ENCODE measurements around the gene CELA2A.
A peak's percentile ranks its signal among the peaks of the same experiment; 100 is the strongest.

Gene CELA2A

GRCh38 chr1:15414445-15414983 is 42.0 kb upstream of the CELA2A start:
- Histone ChIP-seq H3K9ac (ENCODE audit: low read depth, low read length) (no peak overlapping the region), H3K36me3 (ENCODE audit: insufficient read depth, low read length) (peaks cover 13% of the 10 kb centered on the region), H3K9me3 (replicated peaks; ENCODE audit: low read length) (no peaks in the 10 kb centered on the region), H3K27me3 (ENCODE audit: control insufficient read depth, insufficient read depth, low read length) (no peaks in the 10 kb centered on the region), H3K4me3 (ENCODE audit: low read length) (no peak overlapping the region), H3K4me1 (ENCODE audit: control insufficient read depth, insufficient read depth, low read length) (peaks cover 56% of the 10 kb centered on the region), H3K4me2 (ENCODE audit: low read length) (no peak overlapping the region)

GRCh38 chr1:15417059-15417934 is 39.2 kb upstream of the CELA2A start:
- H3K4me2 ChIP-seq (ENCODE audit: low read length) = peak overlapping the region; percentile 73
- H3K4me1 ChIP-seq (ENCODE audit: control insufficient read depth, insufficient read depth, low read length) = peaks cover 44% of the 10 kb centered on the region
- no peaks in the 10 kb centered on the region for H3K9me3 ChIP-seq (replicated peaks; ENCODE audit: low read length)
- H3K9ac ChIP-seq (ENCODE audit: low read depth, low read length) = no peak overlapping the region
- peaks cover 13% of the 10 kb centered on the region for H3K36me3 ChIP-seq (ENCODE audit: insufficient read depth, low read length)
- no peaks in the 10 kb centered on the region for H3K27me3 ChIP-seq (ENCODE audit: control insufficient read depth, insufficient read depth, low read length)
- peak overlapping the region; percentile 26 for H3K4me3 ChIP-seq (ENCODE audit: low read length)

GRCh38 chr1:15418806-15419515 is 37.6 kb upstream of the CELA2A start:
- no peak overlapping the region for H3K4me2 ChIP-seq (ENCODE audit: low read length)
- peaks cover 13% of the 10 kb centered on the region for H3K36me3 ChIP-seq (ENCODE audit: insufficient read depth, low read length)
- peaks cover 35% of the 10 kb centered on the region for H3K4me1 ChIP-seq (ENCODE audit: control insufficient read depth, insufficient read depth, low read length)
- H3K27me3 ChIP-seq (ENCODE audit: control insufficient read depth, insufficient read depth, low read length) = no peaks in the 10 kb centered on the region
- H3K4me3 ChIP-seq (ENCODE audit: low read length) = no peak overlapping the region
- no peaks in the 10 kb centered on the region for H3K9me3 ChIP-seq (replicated peaks; ENCODE audit: low read length)
- no peak overlapping the region for H3K9ac ChIP-seq (ENCODE audit: low read depth, low read length)

- Histone ChIP-seq H3K9ac (ENCODE audit: low read depth, low read length) (no peak overlapping the region), H3K4me2 (ENCODE audit: low read length) (no peak overlapping the region), H3K9me3 (replicated peaks; ENCODE audit: low read length) (no peaks in the 10 kb centered on the region), H3K4me3 (ENCODE audit: low read length) (no peak overlapping the region), H3K4me1 (ENCODE audit: control insufficient read depth, insufficient read depth, low read length) (peaks cover 39% of the 10 kb centered on the region), H3K36me3 (ENCODE audit: insufficient read depth, low read length) (peaks cover 12% of the 10 kb centered on the region), H3K27me3 (ENCODE audit: control insufficient read depth, insufficient read depth, low read length) (no peaks in the 10 kb centered on the region)
Observed at GRCh38 chr1:15420853-15421465, 35.6 kb upstream of the CELA2A start.

GRCh38 chr1:15422871-15423270 is 33.7 kb upstream of the CELA2A start:
- no peaks in the 10 kb centered on the region for H3K27me3 ChIP-seq (ENCODE audit: control insufficient read depth, insufficient read depth, low read length)
- no peak overlapping the region for H3K4me2 ChIP-seq (ENCODE audit: low read length)
- peaks cover 17% of the 10 kb centered on the region for H3K36me3 ChIP-seq (ENCODE audit: insufficient read depth, low read length)
- no peak overlapping the region for H3K4me3 ChIP-seq (ENCODE audit: low read length)
- no peaks in the 10 kb centered on the region for H3K9me3 ChIP-seq (replicated peaks; ENCODE audit: low read length)
- H3K4me1 ChIP-seq (ENCODE audit: control insufficient read depth, insufficient read depth, low read length) = peaks cover 35% of the 10 kb centered on the region
- no peak overlapping the region for H3K9ac ChIP-seq (ENCODE audit: low read depth, low read length)

- Histone ChIP-seq H3K4me1 (ENCODE audit: control insufficient read depth, insufficient read depth, low read length) (peaks cover 33% of the 10 kb centered on the region), H3K36me3 (ENCODE audit: insufficient read depth, low read length) (peaks cover 17% of the 10 kb centered on the region), H3K4me2 (ENCODE audit: low read length) (no peak overlapping the region), H3K9me3 (replicated peaks; ENCODE audit: low read length) (no peaks in the 10 kb centered on the region), H3K27me3 (ENCODE audit: control insufficient read depth, insufficient read depth, low read length) (no peaks in the 10 kb centered on the region), H3K9ac (ENCODE audit: low read depth, low read length) (no peak overlapping the region), H3K4me3 (ENCODE audit: low read length) (no peak overlapping the region)
Observed at GRCh38 chr1:15423355-15424077, 33.0 kb upstream of the CELA2A start.

GRCh38 chr1:15424146-15424667 is 32.3 kb upstream of the CELA2A start:
- H3K4me3 ChIP-seq (ENCODE audit: low read length) = no peak overlapping the region
- H3K4me2 ChIP-seq (ENCODE audit: low read length) = no peak overlapping the region
- peaks cover 17% of the 10 kb centered on the region for H3K36me3 ChIP-seq (ENCODE audit: insufficient read depth, low read length)
- H3K4me1 ChIP-seq (ENCODE audit: control insufficient read depth, insufficient read depth, low read length) = peaks cover 26% of the 10 kb centered on the region
- H3K27me3 ChIP-seq (ENCODE audit: control insufficient read depth, insufficient read depth, low read length) = no peaks in the 10 kb centered on the region
- no peak overlapping the region for H3K9ac ChIP-seq (ENCODE audit: low read depth, low read length)
- no peaks in the 10 kb centered on the region for H3K9me3 ChIP-seq (replicated peaks; ENCODE audit: low read length)

- peaks cover 17% of the 10 kb centered on the region for H3K36me3 ChIP-seq (ENCODE audit: insufficient read depth, low read length)
Observed at GRCh38 chr1:15424981-15425380, 31.6 kb upstream of the CELA2A start.

GRCh38 chr1:15425521-15425920 is 31.0 kb upstream of the CELA2A start:
- Histone ChIP-seq H3K4me1 (ENCODE audit: control insufficient read depth, insufficient read depth, low read length) (peaks cover 29% of the 10 kb centered on the region), H3K4me3 (ENCODE audit: low read length) (no peak overlapping the region), H3K36me3 (ENCODE audit: insufficient read depth, low read length) (peaks cover 19% of the 10 kb centered on the region), H3K9me3 (replicated peaks; ENCODE audit: low read length) (no peaks in the 10 kb centered on the region), H3K9ac (ENCODE audit: low read depth, low read length) (no peak overlapping the region), H3K27me3 (ENCODE audit: control insufficient read depth, insufficient read depth, low read length) (no peaks in the 10 kb centered on the region), H3K4me2 (ENCODE audit: low read length) (no peak overlapping the region)

More at GRCh38 chr1:15424981-15425380, 31.6 kb upstream of the CELA2A start:
- Histone ChIP-seq H3K4me3 (ENCODE audit: low read length) (no peak overlapping the region), H3K4me1 (ENCODE audit: control insufficient read depth, insufficient read depth, low read length) (peaks cover 29% of the 10 kb centered on the region), H3K4me2 (ENCODE audit: low read length) (no peak overlapping the region), H3K27me3 (ENCODE audit: control insufficient read depth, insufficient read depth, low read length) (no peaks in the 10 kb centered on the region), H3K9me3 (replicated peaks; ENCODE audit: low read length) (no peaks in the 10 kb centered on the region), H3K9ac (ENCODE audit: low read depth, low read length) (no peak overlapping the region)

- H3K4me3 ChIP-seq (ENCODE audit: low read length) = no peak overlapping the region
- H3K9ac ChIP-seq (ENCODE audit: low read depth, low read length) = no peak overlapping the region
- H3K4me1 ChIP-seq (ENCODE audit: control insufficient read depth, insufficient read depth, low read length) = peaks cover 29% of the 10 kb centered on the region
- H3K4me2 ChIP-seq (ENCODE audit: low read length) = no peak overlapping the region
- H3K36me3 ChIP-seq (ENCODE audit: insufficient read depth, low read length) = peaks cover 22% of the 10 kb centered on the region
- H3K27me3 ChIP-seq (ENCODE audit: control insufficient read depth, insufficient read depth, low read length) = no peaks in the 10 kb centered on the region
- no peaks in the 10 kb centered on the region for H3K9me3 ChIP-seq (replicated peaks; ENCODE audit: low read length)
Observed at GRCh38 chr1:15425958-15426357, 30.6 kb upstream of the CELA2A start.

All from skeletal muscle satellite cell (primary cell).